Measurements from ENCODE around the gene UBE2QL1.

DNA sequence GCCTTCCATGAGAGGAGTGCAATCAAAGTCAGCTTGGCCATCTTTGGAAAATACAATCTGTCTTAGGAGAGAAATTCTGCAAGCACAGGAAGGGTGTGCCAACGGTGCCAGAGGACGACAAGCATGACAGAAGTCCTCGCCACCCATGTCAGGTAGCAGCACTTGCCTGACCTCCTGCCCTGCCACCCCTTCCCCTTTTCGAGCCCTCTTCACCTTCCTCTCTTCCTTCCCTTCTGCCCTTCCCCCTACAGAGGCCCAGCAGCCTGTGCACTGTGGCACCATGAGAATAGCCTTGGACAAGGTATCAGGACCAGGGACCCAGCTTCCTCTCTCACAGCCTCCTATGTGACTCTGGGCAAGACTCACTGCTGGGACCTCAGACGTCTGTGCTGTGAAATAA lies 5.3 kb upstream of the UBE2QL1 start:
- no peak for TF ChIP-seq ZNF2 (tag by site-specific recombination; IDR thresholded peaks at IDR 0.05)
- TF ChIP-seq KLF1 (tag by site-specific recombination; IDR thresholded peaks at IDR 0.05) = no peak

All from HEK293 (cell line).